NB4 (cell line): Measurements from ENCODE around the gene INPP5F.

Experiments used
- CTCF ChIP-seq: IDR thresholded peaks from one replicate; pipeline ENCODE4 v1.5.1; 2012; ENCODE audit warnings: low read depth, low read length
- MAX ChIP-seq: IDR thresholded peaks from 2 replicates; pipeline ENCODE4 v1.6.1; 2011; ENCODE audit warnings: low read depth, low read length
- MYC ChIP-seq: IDR thresholded peaks from 2 replicates; pipeline ENCODE4 v1.6.1; 2011; ENCODE audit warnings: low read depth, low read length
- POLR2A ChIP-seq: IDR thresholded peaks from 2 replicates; pipeline ENCODE4 v1.6.1; 2011; ENCODE audit warnings: mild to moderate bottlenecking; ENCODE audit not compliant: insufficient read length; ENCODE audit errors: extremely low read depth

- no peak for TF ChIP-seq MYC
- no peak for TF ChIP-seq CTCF
- no peak for TF ChIP-seq POLR2A
- TF ChIP-seq MAX, result no peak
Observed at GRCh38 chr10:119753309-119753708, 27.5 kb downstream of the INPP5F start.
